ENCODE measurements around the gene ZNF541. TPM values are rescaled to one million over a fixed set of nuclear protein-coding genes. Genes with fewer than 3 reads are reported as not detected.

ZNF541 gene
- polyA plus RNA-seq, 1 donor from 2014 or later: not detected

DNA sequence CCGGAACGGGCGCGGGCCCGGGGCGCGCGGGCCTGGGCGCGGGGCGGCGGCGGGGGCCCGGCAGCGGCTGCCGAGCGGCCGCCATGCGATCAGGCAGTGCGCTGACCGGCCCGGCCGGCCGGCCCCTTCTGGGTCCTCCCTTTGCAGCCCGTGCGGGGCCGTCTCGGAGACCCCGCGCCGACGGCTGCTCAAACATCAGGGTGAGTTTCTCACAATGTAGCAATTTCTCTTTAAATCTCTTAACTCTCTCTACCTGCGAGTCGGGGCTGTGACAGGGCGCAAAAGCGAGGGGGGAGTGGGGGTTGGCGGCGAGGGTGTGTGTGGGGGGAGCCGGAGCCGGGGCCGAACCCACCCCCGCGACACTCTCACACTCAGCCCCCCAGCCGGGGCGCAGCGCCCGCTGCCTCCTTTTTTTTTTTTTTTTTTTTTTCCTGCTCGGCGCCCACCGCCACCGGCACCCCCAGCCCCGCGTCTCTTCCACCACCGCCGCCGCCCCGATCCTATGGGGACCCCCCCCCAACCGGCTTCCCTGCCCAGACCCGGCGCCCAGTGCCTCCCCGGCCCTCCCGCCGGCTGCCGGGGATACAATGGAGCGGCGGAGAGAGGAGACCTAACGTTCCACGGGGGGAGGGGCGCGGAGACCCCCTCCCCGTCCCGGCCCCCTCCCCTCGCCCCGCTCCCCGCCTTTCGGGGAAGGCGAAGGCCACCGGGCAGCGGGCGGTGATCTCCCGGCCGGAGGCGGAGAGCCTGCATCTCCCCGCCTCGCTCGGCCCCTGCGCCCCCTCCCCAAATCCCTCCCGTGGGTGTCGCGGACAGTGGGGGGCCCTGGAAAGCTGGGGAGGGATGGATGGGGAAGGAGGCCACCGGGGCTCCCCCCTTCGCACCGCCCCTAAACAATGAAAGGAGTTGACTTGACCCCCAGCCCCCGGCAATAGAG lies 36.3 kb upstream of the ZNF541 start, which contains the start of gene BICRA:
Gene BICRA (plus strand): TSS at position 166 of the 937 bp plus-strand sequence. CDS start 64,441 bp downstream, outside the sequence.
- no peaks in the 10 kb centered on the region for H3K9me3 ChIP-seq (ENCODE audit: low read length)
- H3K4me2 ChIP-seq (ENCODE audit: low read length): peak within 1 kb of the TSS; percentile 95
- H3K9me2 ChIP-seq (ENCODE audit: insufficient read depth, low read length): no peaks in the 10 kb centered on the region
- H3K4me3 ChIP-seq (ENCODE audit: low read length): peak within 1 kb of the TSS; percentile 100
- no peaks in the 10 kb centered on the region for H3F3A ChIP-seq (ENCODE audit: insufficient read depth, low read length, poor library complexity, severe bottlenecking)
- H4K20me1 ChIP-seq (ENCODE audit: insufficient read depth): no peaks in the 10 kb centered on the region
- no peaks in the 10 kb centered on the region for H3K27me3 ChIP-seq (ENCODE audit: insufficient read depth, low read depth, low read length)
- H3K79me2 ChIP-seq (replicated peaks; ENCODE audit: insufficient read depth, low read length): peaks cover 48% of the 10 kb centered on the region
- H3K27ac ChIP-seq (ENCODE audit: low read length): peak within 1 kb of the TSS; percentile 98
- TF ChIP-seq POLR2AphosphoS5 (IDR thresholded peaks at IDR 0.05) (peak; percentile 74), RAD21 (conservative IDR thresholded peaks at IDR 0.05) (no peak), TAF1 (IDR thresholded peaks at IDR 0.05; ENCODE audit: low read depth) (peak; percentile 29), EZH2 (IDR thresholded peaks at IDR 0.05; ENCODE audit: borderline replicate concordance, insufficient read depth, low read length, poor library complexity, severe bottlenecking) (no peak)
- TF ChIP-seq, protein P1, sequence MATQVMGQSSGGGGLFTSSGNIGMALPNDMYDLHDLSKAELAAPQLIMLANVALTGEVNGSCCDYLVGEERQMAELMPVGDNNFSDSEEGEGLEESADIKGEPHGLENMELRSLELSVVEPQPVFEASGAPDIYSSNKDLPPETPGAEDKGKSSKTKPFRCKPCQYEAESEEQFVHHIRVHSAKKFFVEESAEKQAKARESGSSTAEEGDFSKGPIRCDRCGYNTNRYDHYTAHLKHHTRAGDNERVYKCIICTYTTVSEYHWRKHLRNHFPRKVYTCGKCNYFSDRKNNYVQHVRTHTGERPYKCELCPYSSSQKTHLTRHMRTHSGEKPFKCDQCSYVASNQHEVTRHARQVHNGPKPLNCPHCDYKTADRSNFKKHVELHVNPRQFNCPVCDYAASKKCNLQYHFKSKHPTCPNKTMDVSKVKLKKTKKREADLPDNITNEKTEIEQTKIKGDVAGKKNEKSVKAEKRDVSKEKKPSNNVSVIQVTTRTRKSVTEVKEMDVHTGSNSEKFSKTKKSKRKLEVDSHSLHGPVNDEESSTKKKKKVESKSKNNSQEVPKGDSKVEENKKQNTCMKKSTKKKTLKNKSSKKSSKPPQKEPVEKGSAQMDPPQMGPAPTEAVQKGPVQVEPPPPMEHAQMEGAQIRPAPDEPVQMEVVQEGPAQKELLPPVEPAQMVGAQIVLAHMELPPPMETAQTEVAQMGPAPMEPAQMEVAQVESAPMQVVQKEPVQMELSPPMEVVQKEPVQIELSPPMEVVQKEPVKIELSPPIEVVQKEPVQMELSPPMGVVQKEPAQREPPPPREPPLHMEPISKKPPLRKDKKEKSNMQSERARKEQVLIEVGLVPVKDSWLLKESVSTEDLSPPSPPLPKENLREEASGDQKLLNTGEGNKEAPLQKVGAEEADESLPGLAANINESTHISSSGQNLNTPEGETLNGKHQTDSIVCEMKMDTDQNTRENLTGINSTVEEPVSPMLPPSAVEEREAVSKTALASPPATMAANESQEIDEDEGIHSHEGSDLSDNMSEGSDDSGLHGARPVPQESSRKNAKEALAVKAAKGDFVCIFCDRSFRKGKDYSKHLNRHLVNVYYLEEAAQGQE (IDR thresholded peaks at IDR 0.05; ENCODE audit: borderline replicate concordance): peak; percentile 65
- H3K36me3 ChIP-seq (ENCODE audit: insufficient read depth, low read length): no peaks in the 10 kb centered on the region
- peak within 1 kb of the TSS; percentile 98 for H3K9ac ChIP-seq (ENCODE audit: low read length)
- peak within 1 kb of the TSS; percentile 88 for H2AFZ ChIP-seq (ENCODE audit: low read depth, low read length)

DNA sequence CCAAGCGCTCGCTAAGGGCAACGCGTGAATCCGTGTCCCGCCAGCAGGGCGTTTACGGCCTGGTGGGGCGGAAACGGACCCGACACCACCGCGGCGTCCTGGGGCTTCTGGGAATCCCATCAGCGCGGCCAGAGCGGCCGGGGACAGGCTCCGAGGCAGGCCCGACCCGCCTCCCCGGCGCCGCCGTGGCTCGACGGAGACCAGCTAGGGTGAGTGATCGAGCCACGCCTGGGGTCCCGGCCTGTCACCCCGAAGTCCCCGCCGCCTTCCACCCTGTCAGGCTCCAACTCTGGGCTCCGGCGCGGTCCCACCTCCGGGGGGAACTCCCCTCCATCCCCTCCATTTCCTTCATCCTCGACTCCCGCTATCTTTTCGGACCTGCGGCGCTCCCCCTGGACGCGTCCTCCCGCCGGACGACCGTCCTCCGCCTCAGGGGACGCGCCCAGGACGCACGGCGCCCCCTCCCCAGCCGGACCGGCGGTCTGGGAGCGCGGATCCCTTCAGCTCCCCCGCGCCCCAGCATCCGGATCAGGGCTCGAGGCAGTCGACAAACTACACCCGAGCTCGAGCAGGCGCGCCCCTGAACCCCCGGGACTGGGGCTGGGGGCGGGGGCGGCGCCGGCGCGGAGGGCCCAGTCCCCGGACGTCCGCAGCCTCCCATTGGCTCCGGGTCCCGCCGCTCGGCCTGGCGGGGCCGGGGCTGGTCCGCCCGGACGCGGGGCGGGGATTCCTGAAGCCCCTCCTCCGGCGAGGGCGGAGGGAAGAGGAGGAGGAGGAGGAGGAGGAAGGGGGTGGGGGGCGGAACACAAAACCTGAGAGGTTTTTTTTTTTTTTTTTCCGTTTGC lies 35.3 kb upstream of the ZNF541 start:
- TF ChIP-seq EZH2 (IDR thresholded peaks at IDR 0.05; ENCODE audit: borderline replicate concordance, insufficient read depth, low read length, poor library complexity, severe bottlenecking): no peak
- peak; percentile 44 for TF ChIP-seq SMC3 (conservative IDR thresholded peaks at IDR 0.05; ENCODE audit: poor library complexity)
- TF ChIP-seq RAD21 (conservative IDR thresholded peaks at IDR 0.05): peak; percentile 42
- TF ChIP-seq, protein P2, sequence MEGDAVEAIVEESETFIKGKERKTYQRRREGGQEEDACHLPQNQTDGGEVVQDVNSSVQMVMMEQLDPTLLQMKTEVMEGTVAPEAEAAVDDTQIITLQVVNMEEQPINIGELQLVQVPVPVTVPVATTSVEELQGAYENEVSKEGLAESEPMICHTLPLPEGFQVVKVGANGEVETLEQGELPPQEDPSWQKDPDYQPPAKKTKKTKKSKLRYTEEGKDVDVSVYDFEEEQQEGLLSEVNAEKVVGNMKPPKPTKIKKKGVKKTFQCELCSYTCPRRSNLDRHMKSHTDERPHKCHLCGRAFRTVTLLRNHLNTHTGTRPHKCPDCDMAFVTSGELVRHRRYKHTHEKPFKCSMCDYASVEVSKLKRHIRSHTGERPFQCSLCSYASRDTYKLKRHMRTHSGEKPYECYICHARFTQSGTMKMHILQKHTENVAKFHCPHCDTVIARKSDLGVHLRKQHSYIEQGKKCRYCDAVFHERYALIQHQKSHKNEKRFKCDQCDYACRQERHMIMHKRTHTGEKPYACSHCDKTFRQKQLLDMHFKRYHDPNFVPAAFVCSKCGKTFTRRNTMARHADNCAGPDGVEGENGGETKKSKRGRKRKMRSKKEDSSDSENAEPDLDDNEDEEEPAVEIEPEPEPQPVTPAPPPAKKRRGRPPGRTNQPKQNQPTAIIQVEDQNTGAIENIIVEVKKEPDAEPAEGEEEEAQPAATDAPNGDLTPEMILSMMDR (IDR thresholded peaks at IDR 0.05; ENCODE audit: poor library complexity, severe bottlenecking): peak; percentile 41
- TF ChIP-seq, protein P1 (IDR thresholded peaks at IDR 0.05; ENCODE audit: borderline replicate concordance): peak; percentile 75
- peak; percentile 52 for TF ChIP-seq EP300 (conservative IDR thresholded peaks at IDR 0.05; ENCODE audit: poor library complexity, severe bottlenecking)
- peak; percentile 96 for TF ChIP-seq POLR2AphosphoS5 (IDR thresholded peaks at IDR 0.05)
- TF ChIP-seq MXI1 (conservative IDR thresholded peaks at IDR 0.05; ENCODE audit: poor library complexity, severe bottlenecking): peak; percentile 49
- no peak for TF ChIP-seq TAF1 (IDR thresholded peaks at IDR 0.05; ENCODE audit: low read depth)
- Histone ChIP-seq H4K20me1 (ENCODE audit: insufficient read depth) (no peaks in the 10 kb centered on the region), H3K4me3 (ENCODE audit: low read length) (peak overlapping the region; percentile 100), H3K9ac (ENCODE audit: low read length) (peak overlapping the region; percentile 98), H3F3A (ENCODE audit: insufficient read depth, low read length, poor library complexity, severe bottlenecking) (no peaks in the 10 kb centered on the region), H3K27me3 (ENCODE audit: insufficient read depth, low read depth, low read length) (no peaks in the 10 kb centered on the region), H3K9me2 (ENCODE audit: insufficient read depth, low read length) (no peaks in the 10 kb centered on the region), H3K36me3 (ENCODE audit: insufficient read depth, low read length) (no peaks in the 10 kb centered on the region), H3K79me2 (replicated peaks; ENCODE audit: insufficient read depth, low read length) (peaks cover 48% of the 10 kb centered on the region), H3K27ac (ENCODE audit: low read length) (peak overlapping the region; percentile 98), H3K4me2 (ENCODE audit: low read length) (peak overlapping the region; percentile 65), H3K9me3 (ENCODE audit: low read length) (no peaks in the 10 kb centered on the region), H2AFZ (ENCODE audit: low read depth, low read length) (peak overlapping the region; percentile 88)

Data from neural cell (in vitro differentiated cells).